Activated naive CD4-positive, alpha-beta T cell treated with Interleukin-2 at 50 U/mL for 16 hours (primary cell): ENCODE data around the gene DHFR2.
"Not testable (repeated sequence)": the region's sequence is repeated elsewhere in the genome, so short reads cannot be mapped to it uniquely, and the experiment has no call there.

Experiments used
- DNase-seq: peaks from one replicate; pipeline ENCODE4 v3.0.0-alpha.2; 2020

The DHFR2 gene

DNA sequence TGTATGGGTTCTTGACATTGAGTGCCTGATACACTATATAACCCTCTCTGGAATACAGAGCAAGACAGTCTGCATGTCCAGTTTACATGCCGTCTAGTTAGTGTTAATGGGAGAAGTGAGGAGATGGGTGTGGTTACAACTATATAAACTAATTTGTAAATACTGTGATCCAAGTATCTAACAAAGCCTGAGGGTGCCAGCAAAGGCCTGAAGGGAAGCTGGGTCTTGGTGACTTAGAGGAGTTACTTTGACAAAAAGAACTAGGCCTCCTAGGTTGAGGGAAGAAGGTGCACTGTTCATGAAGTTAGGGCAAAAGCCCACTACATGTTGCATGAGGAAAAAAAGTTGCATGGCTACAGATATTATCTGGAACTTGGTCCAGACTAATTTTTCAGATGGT lies 2.4 kb upstream of the DHFR2 start:
- DNase-seq, result no peak

GRCh38 chr3:94064243-94064860 lies 1.6 kb upstream of the DHFR2 start:
- no peak for DNase-seq

GRCh38 chr3:94063496-94064119 lies 892 bp upstream of the DHFR2 start:
- no peak for DNase-seq

DNA sequence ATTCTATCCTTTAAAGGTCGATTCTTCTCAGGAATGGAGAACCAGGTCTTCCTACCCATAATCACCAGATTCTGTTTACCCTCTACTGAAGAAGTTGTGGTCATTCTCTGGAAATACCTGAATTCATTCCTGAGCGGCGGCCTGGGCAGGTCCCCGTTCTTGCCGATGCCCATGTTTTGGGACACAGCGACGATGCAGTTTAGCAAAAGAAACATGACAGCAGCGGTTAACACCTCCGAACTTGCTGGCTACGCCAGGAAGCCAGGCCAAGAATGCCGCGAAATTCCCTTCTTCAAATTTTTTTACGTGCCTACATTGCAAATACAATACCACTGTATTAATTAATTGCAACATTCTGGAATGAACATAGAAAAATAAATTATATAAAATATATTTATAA lies 1.4 kb downstream of the DHFR2 start:
- no peak for DNase-seq

GRCh38 chr3:94050546-94050945 lies 12.2 kb downstream of the DHFR2 start:
- DNase-seq, result no peak

DNA sequence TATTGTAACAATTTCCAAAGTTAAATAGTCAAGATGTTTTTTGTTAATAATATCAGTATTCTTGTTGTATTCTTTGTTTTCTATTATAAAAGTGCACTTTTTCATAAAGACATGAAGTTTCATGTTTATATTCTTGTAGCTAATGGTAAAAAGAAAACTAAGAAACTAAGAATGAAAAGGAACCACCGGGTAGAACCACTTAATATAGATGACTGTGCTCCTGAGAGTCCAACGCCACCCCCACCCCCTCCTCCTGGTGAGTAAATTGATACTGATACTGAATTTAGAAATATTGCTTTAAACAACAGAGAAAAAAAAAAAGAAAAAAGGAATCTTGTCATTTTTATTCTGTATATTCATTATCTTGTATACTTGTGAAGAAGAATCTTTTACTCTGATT lies 13.4 kb downstream of the DHFR2 start:
- DNase-seq, result no peak

GRCh38 chr3:94046533-94046932 lies 16.2 kb downstream of the DHFR2 start:
- no peak for DNase-seq

DNA sequence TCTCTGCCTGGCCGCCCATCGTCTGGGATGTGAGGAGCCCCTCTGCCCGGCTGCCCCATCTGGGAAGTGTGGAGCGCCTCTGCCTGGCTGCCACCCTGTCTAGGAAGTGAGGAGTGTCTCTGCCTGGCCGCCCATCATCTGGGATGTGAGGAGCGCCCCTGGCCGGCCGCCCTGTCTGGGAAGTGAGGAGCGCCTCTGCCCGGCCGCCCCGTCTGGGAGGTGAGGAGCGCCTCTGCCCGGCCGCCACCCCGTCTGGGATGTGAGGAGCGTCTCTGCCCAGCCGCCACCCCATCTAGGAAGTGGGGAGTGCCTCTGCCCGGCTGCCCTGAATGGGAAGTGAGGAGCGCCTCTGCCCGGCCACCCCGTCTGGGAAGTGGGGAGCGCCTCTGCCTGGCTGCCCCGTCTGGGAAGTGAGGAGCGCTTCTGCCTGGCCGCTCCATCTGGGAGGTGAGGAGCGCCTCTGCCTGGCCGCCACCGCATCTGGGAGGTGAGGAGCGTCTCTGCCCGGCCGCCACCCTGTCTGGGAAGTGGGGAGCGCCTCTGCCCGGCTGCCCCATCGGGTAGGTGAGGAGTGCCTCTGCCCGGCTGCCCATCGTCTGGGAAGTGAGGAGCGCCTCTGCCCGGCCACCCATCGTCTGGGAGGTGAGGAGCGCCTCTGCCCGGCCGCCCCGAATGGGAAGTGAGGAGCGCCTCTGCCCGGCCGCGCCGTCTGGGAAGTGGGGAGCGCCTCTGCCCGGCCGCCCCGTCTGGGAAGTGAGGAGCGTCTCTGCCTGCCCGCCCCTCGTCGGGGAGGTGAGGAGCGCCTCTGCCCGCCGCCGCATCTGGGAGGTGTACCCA lies 18.4 kb downstream of the DHFR2 start:
- not testable (repeated sequence) for DNase-seq

- DNase-seq, result no peak
Observed at GRCh38 chr3:94043285-94043684, 19.4 kb downstream of the DHFR2 start.

- DNase-seq, result no peak
Observed at GRCh38 chr3:94036909-94037507, 25.7 kb downstream of the DHFR2 start.

- no peak for DNase-seq
Observed at GRCh38 chr3:94028093-94028837, 34.5 kb downstream of the DHFR2 start, which contains the start of gene STX19. TSS of gene STX19 (minus strand) at chr3:94028597. CDS start at chr3:94015269, 13,328 bp downstream.

GRCh38 chr3:94026623-94027022 lies 36.1 kb downstream of the DHFR2 start:
- DNase-seq, result no peak

- DNase-seq, result no peak
Observed at GRCh38 chr3:94024385-94024784, 38.3 kb downstream of the DHFR2 start.

DNA sequence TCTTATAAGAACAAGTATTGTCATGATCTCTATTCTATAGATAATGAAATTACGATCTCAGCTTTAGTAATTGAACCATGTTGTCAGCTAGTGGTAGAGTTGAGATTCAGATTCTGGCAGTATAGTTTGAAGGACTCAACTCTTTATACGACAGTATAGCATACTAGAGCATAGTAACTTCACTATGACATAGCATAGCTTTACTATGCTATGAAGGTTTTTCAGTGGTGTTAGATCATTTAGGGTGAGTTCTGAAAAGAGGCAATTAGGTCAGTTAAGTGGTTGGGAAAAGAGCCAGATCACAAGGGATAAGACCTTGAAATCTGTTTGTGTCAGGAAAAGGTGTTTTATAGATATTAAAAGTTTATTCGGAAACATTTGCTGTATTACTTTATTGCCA lies 42.4 kb downstream of the DHFR2 start:
- DNase-seq, result no peak

- no peak for DNase-seq
Observed at GRCh38 chr3:94019659-94020058, 43.1 kb downstream of the DHFR2 start.

- no peak for DNase-seq
Observed at GRCh38 chr3:94015025-94015424, 47.7 kb downstream of the DHFR2 start.

DNA sequence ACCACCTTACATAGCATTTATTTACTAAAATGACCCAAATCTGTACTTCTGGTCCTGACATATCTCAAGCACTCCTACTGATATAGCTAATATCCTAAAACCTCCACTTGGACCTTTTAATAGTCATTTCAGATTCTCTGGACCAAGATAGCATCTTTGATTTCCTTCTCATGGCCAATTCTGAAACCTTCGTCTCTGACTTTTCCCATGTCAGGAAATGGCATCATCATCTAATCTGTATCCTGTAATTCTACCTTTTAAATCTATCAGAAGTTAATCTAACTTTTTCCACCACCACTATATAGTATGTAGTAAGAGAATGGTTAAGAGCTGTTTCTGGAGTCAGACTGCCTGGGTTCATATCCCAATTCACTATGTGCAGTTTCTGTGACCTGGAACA lies 50.5 kb downstream of the DHFR2 start:
- no peak for DNase-seq

GRCh38 chr3:94011233-94011711 lies 51.4 kb downstream of the DHFR2 start:
- DNase-seq, result no peak

DNA sequence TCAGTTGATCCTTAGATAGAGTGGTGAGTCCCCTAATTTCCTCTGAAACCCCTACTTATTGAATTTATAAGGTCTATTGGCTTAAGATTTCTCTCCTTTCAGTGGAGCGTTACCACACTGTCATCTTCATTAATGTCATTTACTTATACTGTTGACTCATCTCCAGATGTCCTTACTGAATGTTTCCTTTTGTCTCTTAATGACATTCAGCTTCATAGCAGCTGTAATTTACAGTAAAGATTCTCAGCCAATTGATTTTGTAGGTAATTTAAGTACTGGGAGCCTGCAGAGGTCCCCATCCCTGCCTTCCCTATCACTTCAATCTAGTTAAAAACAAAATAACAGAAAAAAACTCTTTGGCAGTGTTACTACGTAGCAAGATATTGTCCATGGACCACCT lies 53.1 kb downstream of the DHFR2 start:
- DNase-seq, result no peak

DNA sequence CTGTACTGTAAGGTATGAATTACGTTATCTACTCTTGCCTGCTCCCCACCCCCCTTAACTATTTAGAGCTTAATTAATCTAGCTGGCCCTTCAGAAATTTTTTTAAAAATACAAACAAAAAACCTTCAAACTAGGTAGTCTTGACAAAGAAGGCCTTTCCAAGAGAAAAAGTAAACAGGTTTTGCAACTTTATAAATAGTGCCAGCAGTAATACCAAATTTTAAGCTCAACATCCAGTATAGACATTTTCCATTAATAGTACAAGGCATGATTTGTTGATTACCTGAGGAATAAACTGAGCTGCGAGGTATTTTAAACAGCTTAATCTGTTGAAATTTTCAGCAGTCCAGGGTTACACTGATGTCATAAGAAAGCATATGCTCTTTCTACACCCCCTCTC lies 54.5 kb downstream of the DHFR2 start:
- no peak for DNase-seq
